ENCODE data around the gene ACER3. TPM values are rescaled to one million over a fixed set of nuclear protein-coding genes. Genes with fewer than 3 reads are reported as not detected.

The ACER3 gene
- polyA plus RNA-seq, 1 donor from 2014 or later: 14.9 TPM

DNA sequence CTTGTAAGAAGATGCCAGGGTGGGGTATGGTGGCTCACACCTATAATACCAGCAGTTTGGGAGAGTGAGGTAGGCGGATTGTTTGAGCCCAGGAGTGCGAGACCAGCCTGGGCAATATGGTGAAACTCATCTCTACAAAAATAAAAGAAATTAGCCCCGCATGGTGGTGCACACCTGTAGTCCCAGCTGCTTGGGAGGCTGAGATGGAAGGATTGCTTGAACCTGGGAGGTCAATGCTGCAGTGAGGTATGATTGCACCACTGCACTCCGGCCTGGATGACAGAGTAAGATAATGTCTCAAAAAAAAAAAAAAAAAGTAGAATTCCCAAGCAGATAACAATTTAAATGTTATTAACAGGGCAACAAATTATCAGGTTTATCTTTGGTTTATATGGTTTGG lies 20.2 kb downstream of the ACER3 start:
- H3K36me3 ChIP-seq (ENCODE audit: insufficient read depth, low read length): no peaks in the 10 kb centered on the region
- no peak overlapping the region for H3K9ac ChIP-seq (ENCODE audit: low read length)
- no peaks in the 10 kb centered on the region for H3K9me3 ChIP-seq (ENCODE audit: low read length)
- TF ChIP-seq MXI1 (conservative IDR thresholded peaks at IDR 0.05; ENCODE audit: poor library complexity, severe bottlenecking): no peak
- TF ChIP-seq EZH2 (IDR thresholded peaks at IDR 0.05; ENCODE audit: borderline replicate concordance, insufficient read depth, low read length, poor library complexity, severe bottlenecking): no peak
- TF ChIP-seq, protein P1, sequence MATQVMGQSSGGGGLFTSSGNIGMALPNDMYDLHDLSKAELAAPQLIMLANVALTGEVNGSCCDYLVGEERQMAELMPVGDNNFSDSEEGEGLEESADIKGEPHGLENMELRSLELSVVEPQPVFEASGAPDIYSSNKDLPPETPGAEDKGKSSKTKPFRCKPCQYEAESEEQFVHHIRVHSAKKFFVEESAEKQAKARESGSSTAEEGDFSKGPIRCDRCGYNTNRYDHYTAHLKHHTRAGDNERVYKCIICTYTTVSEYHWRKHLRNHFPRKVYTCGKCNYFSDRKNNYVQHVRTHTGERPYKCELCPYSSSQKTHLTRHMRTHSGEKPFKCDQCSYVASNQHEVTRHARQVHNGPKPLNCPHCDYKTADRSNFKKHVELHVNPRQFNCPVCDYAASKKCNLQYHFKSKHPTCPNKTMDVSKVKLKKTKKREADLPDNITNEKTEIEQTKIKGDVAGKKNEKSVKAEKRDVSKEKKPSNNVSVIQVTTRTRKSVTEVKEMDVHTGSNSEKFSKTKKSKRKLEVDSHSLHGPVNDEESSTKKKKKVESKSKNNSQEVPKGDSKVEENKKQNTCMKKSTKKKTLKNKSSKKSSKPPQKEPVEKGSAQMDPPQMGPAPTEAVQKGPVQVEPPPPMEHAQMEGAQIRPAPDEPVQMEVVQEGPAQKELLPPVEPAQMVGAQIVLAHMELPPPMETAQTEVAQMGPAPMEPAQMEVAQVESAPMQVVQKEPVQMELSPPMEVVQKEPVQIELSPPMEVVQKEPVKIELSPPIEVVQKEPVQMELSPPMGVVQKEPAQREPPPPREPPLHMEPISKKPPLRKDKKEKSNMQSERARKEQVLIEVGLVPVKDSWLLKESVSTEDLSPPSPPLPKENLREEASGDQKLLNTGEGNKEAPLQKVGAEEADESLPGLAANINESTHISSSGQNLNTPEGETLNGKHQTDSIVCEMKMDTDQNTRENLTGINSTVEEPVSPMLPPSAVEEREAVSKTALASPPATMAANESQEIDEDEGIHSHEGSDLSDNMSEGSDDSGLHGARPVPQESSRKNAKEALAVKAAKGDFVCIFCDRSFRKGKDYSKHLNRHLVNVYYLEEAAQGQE (IDR thresholded peaks at IDR 0.05; ENCODE audit: borderline replicate concordance): no peak
- TF ChIP-seq RAD21 (conservative IDR thresholded peaks at IDR 0.05): no peak
- TF ChIP-seq, protein P2, sequence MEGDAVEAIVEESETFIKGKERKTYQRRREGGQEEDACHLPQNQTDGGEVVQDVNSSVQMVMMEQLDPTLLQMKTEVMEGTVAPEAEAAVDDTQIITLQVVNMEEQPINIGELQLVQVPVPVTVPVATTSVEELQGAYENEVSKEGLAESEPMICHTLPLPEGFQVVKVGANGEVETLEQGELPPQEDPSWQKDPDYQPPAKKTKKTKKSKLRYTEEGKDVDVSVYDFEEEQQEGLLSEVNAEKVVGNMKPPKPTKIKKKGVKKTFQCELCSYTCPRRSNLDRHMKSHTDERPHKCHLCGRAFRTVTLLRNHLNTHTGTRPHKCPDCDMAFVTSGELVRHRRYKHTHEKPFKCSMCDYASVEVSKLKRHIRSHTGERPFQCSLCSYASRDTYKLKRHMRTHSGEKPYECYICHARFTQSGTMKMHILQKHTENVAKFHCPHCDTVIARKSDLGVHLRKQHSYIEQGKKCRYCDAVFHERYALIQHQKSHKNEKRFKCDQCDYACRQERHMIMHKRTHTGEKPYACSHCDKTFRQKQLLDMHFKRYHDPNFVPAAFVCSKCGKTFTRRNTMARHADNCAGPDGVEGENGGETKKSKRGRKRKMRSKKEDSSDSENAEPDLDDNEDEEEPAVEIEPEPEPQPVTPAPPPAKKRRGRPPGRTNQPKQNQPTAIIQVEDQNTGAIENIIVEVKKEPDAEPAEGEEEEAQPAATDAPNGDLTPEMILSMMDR (IDR thresholded peaks at IDR 0.05; ENCODE audit: poor library complexity, severe bottlenecking): no peak
- TF ChIP-seq EP300 (conservative IDR thresholded peaks at IDR 0.05; ENCODE audit: poor library complexity, severe bottlenecking): no peak
- no peak for TF ChIP-seq POLR2AphosphoS5 (IDR thresholded peaks at IDR 0.05)
- TF ChIP-seq SMC3 (conservative IDR thresholded peaks at IDR 0.05; ENCODE audit: poor library complexity): no peak
- no peak for TF ChIP-seq TAF1 (IDR thresholded peaks at IDR 0.05; ENCODE audit: low read depth)
- no peak overlapping the region for H3K4me3 ChIP-seq (ENCODE audit: low read length)
- H4K20me1 ChIP-seq (ENCODE audit: insufficient read depth): no peaks in the 10 kb centered on the region
- H3K27ac ChIP-seq (ENCODE audit: low read length): no peak overlapping the region
- no peaks in the 10 kb centered on the region for H3K79me2 ChIP-seq (replicated peaks; ENCODE audit: insufficient read depth, low read length)
- no peak overlapping the region for H2AFZ ChIP-seq (ENCODE audit: low read depth, low read length)
- H3K9me2 ChIP-seq (ENCODE audit: insufficient read depth, low read length): no peaks in the 10 kb centered on the region
- no peaks in the 10 kb centered on the region for H3F3A ChIP-seq (ENCODE audit: insufficient read depth, low read length, poor library complexity, severe bottlenecking)
- no peaks in the 10 kb centered on the region for H3K27me3 ChIP-seq (ENCODE audit: insufficient read depth, low read depth, low read length)
- no peak overlapping the region for H3K4me2 ChIP-seq (ENCODE audit: low read length)

DNA sequence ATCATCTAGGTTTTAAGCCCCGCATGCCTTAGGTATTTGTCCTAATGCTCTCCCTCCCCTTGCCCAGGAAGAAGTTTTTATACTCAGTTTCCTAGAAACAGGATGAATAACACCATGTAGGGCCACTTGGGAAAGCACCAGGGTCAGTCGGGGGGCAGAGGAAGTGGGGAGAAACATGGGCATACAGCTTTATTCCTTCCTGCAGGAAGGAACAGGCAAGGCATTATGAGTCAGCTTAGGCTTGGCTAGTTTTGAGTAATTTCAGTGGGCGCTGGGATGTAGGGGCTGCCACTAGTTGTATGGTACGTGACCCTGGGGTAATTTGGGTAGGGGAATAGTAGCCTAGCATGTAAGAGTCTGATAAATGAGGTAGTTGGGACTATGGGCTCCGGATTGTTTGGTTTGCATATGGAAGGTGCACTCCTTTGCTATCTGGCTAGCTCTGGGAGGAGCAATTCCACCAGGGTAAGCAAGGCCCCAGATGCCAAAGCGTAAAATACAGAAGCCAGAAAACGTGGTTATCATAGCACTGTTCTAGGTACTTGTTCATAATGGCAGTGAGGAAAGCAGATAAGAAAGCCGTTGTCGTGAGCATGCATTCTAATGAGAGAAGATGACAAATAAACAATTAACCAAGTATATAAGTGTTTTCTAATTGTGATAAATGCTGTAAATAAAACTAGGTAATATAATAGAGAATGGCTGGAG lies 24.8 kb downstream of the ACER3 start:
- Histone ChIP-seq H3K36me3 (ENCODE audit: insufficient read depth, low read length) (no peaks in the 10 kb centered on the region), H3F3A (ENCODE audit: insufficient read depth, low read length, poor library complexity, severe bottlenecking) (no peaks in the 10 kb centered on the region), H3K27me3 (ENCODE audit: insufficient read depth, low read depth, low read length) (no peaks in the 10 kb centered on the region), H2AFZ (ENCODE audit: low read depth, low read length) (no peak overlapping the region), H3K79me2 (replicated peaks; ENCODE audit: insufficient read depth, low read length) (no peaks in the 10 kb centered on the region), H4K20me1 (ENCODE audit: insufficient read depth) (no peaks in the 10 kb centered on the region), H3K9me2 (ENCODE audit: insufficient read depth, low read length) (no peaks in the 10 kb centered on the region), H3K9ac (ENCODE audit: low read length) (no peak overlapping the region), H3K4me3 (ENCODE audit: low read length) (no peak overlapping the region), H3K4me2 (ENCODE audit: low read length) (no peak overlapping the region), H3K27ac (ENCODE audit: low read length) (no peak overlapping the region), H3K9me3 (ENCODE audit: low read length) (no peaks in the 10 kb centered on the region)
- TF ChIP-seq EP300 (conservative IDR thresholded peaks at IDR 0.05; ENCODE audit: poor library complexity, severe bottlenecking): no peak
- no peak for TF ChIP-seq SMC3 (conservative IDR thresholded peaks at IDR 0.05; ENCODE audit: poor library complexity)
- TF ChIP-seq, protein P1 (IDR thresholded peaks at IDR 0.05; ENCODE audit: borderline replicate concordance): no peak
- TF ChIP-seq RAD21 (conservative IDR thresholded peaks at IDR 0.05): no peak
- no peak for TF ChIP-seq MXI1 (conservative IDR thresholded peaks at IDR 0.05; ENCODE audit: poor library complexity, severe bottlenecking)
- no peak for TF ChIP-seq POLR2AphosphoS5 (IDR thresholded peaks at IDR 0.05)
- TF ChIP-seq EZH2 (IDR thresholded peaks at IDR 0.05; ENCODE audit: borderline replicate concordance, insufficient read depth, low read length, poor library complexity, severe bottlenecking): no peak
- TF ChIP-seq, protein P2 (IDR thresholded peaks at IDR 0.05; ENCODE audit: poor library complexity, severe bottlenecking): no peak
- no peak for TF ChIP-seq TAF1 (IDR thresholded peaks at IDR 0.05; ENCODE audit: low read depth)
